SU-DHL-6 (cell line): ENCODE results near the gene CLDN14.

Experiments used
- H2AFZ ChIP-seq: fragments of 200-600 bp; sonication (generic); 2 replicates; pipeline ENCODE4 v1.6.1; 2014; ENCODE audit warnings: low read depth, mild to moderate bottlenecking, moderate library complexity, mixed read lengths, antibody characterized with exemption, low read length; ENCODE audit not compliant: severe bottlenecking
- H3F3A ChIP-seq: fragments of 200-600 bp; shearing (Covaris generic); 2 replicates; pipeline ENCODE4 v1.6.0; 2016; ENCODE audit warnings: antibody characterized with exemption, mild to moderate bottlenecking; ENCODE audit not compliant: insufficient read depth
- H3K27ac ChIP-seq: fragments of 200-600 bp; sonication (generic); 2 replicates; pipeline ENCODE4 v1.5.1; 2016; ENCODE audit warnings: low read depth, mild to moderate bottlenecking, low read length, moderate library complexity, mixed read lengths
- H3K27me3 ChIP-seq: fragments of 200-600 bp; sonication (generic), shearing (Covaris generic); 2 replicates; pipeline ENCODE4 v1.6.0; 2014; ENCODE audit warnings: mild to moderate bottlenecking, low read length
- H3K36me3 ChIP-seq: fragments of 200-600 bp; sonication (generic); 2 replicates; pipeline ENCODE4 v1.6.1; 2014; ENCODE audit warnings: mild to moderate bottlenecking, low read length, mixed read lengths
- H3K4me2 ChIP-seq: fragments of 300-600, 200-600 bp; shearing (Covaris generic), sonication (generic); 2 replicates; pipeline ENCODE4 v1.6.0; 2014; ENCODE audit warnings: low read length, low read depth, mild to moderate bottlenecking; ENCODE audit not compliant: poor library complexity, severe bottlenecking
- H3K4me3 ChIP-seq: fragments of 200-600 bp; sonication (generic); 2 replicates; pipeline ENCODE4 v1.5.1; 2014; ENCODE audit warnings: antibody characterized with exemption, low read length, mild to moderate bottlenecking, mixed read lengths; ENCODE audit not compliant: insufficient read depth, poor library complexity, severe bottlenecking
- H3K79me2 ChIP-seq: fragments of 200-600 bp; sonication (generic); 2 replicates; pipeline ENCODE4 v1.6.1; 2014; ENCODE audit warnings: mild to moderate bottlenecking, low read length, moderate library complexity; ENCODE audit not compliant: insufficient read depth
- H3K9ac ChIP-seq: fragments of 200-600 bp; sonication (generic); 2 replicates; pipeline ENCODE4 v1.7.0; 2014; ENCODE audit warnings: mild to moderate bottlenecking, low read length
- H3K9me2 ChIP-seq: fragments of 200-600 bp; sonication (generic); replicated peaks from 2 replicates; pipeline ENCODE4 v1.6.1; 2014; ENCODE audit warnings: low read length; ENCODE audit not compliant: insufficient read depth
- H3K9me3 ChIP-seq: fragments of 200-600 bp; sonication (generic); 2 replicates; pipeline ENCODE4 v1.6.1; 2014; ENCODE audit warnings: low read length, mixed read lengths; ENCODE audit not compliant: insufficient read depth
- H4K20me1 ChIP-seq: fragments of 200-600 bp; sonication (generic); 2 replicates; pipeline ENCODE4 v1.6.1; 2014; ENCODE audit warnings: low read depth, mild to moderate bottlenecking, antibody characterized with exemption, low read length, moderate library complexity, mixed read lengths
- CTCF ChIP-seq: fragments of 200-600 bp; sonication (generic); IDR thresholded peaks from one replicate; pipeline ENCODE4 v1.5.1; 2017; ENCODE audit warnings: antibody characterized with exemption, mild to moderate bottlenecking, low read length, moderate library complexity; ENCODE audit not compliant: insufficient read depth, poor library complexity, severe bottlenecking
- EZH2phosphoT487 ChIP-seq: fragments of 200-600 bp; sonication (generic), shearing (Covaris generic); conservative IDR thresholded peaks from 2 replicates; pipeline ENCODE4 v1.6.1; 2018; ENCODE audit warnings: mild to moderate bottlenecking, antibody characterized with exemption, low read length, moderate library complexity, mixed read lengths

Gene CLDN14

DNA sequence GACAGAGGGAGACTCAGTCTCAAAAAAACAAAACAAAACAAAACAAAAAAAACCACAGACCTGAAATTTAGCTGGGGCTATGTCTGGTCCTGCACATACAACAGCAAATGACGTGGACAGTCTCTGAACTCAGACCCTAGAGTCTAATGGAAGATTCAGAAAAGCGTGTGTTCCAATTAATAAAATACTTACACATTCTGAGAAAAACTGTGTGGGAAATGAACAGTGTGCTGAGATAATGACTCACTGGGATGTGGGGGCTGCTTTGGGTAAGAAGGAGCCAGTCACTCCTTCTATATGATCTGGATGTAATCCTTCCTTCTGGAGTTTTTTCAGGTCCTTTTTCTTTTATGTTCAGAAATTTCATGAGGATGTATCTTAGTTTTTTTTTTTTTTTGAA, 29.4 kb downstream of the CLDN14 start:
- H3F3A ChIP-seq, result no peaks in the 10 kb centered on the region
- H3K9me3 ChIP-seq, result no peaks in the 10 kb centered on the region
- no peaks in the 10 kb centered on the region for H3K36me3 ChIP-seq
- H3K4me2 ChIP-seq, result no peak overlapping the region
- H2AFZ ChIP-seq, result no peak overlapping the region
- H3K4me3 ChIP-seq, result no peak overlapping the region
- no peaks in the 10 kb centered on the region for H4K20me1 ChIP-seq
- no peak overlapping the region for H3K27ac ChIP-seq
- no peak for TF ChIP-seq CTCF
- TF ChIP-seq EZH2phosphoT487, result no peak
- H3K79me2 ChIP-seq, result no peaks in the 10 kb centered on the region
- no peaks in the 10 kb centered on the region for H3K9me2 ChIP-seq
- H3K27me3 ChIP-seq, result no peaks in the 10 kb centered on the region
- H3K9ac ChIP-seq, result no peak overlapping the region

DNA sequence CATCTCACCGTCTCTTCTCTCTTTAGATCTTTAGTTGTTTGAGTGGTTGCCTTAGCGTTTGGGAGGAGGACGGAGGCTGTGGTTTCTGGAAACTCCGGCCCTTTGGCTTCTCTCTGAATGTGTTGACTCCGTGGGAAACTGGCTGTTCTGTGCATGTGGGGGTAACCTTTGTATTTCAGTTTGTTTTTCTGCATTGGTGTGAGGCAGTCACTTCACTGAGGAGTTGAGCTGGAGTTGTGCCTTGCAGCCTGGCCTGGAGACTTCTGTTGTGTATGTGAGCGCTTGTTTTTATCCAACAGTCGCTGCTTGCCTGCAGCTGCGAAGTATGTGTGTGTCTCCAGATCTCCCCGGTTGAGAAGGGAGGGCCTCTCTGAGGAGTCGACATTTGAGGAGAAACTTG, 33.6 kb downstream of the CLDN14 start:
- Histone ChIP-seq H3F3A (no peaks in the 10 kb centered on the region), H3K36me3 (no peaks in the 10 kb centered on the region), H3K27ac (no peak overlapping the region), H3K9me2 (no peaks in the 10 kb centered on the region), H4K20me1 (no peaks in the 10 kb centered on the region), H3K27me3 (no peaks in the 10 kb centered on the region), H2AFZ (no peak overlapping the region), H3K79me2 (no peaks in the 10 kb centered on the region), H3K4me3 (no peak overlapping the region), H3K9me3 (no peaks in the 10 kb centered on the region), H3K9ac (no peak overlapping the region), H3K4me2 (no peak overlapping the region)
- no peak for TF ChIP-seq CTCF
- no peak for TF ChIP-seq EZH2phosphoT487

DNA sequence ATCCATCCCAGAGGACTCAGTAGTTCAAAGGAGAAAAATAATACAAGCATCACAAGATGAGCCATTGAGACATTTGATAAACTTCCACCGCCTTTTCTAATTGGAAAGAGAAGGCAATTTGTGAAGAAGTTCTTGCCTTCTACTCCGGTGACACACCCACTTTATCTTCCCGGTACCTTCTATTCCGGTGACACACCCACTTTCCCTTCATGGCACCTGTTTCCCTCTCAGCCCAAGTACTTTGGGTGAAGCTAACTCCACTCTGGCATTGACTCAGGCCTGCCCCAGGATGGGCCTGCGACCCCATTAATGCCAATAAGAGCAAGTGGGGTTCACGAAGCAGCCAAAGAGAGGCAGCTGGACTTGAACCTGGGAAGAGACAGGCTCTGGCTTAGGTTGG, 38.2 kb downstream of the CLDN14 start:
- H3K27me3 ChIP-seq, result no peaks in the 10 kb centered on the region
- no peak overlapping the region for H3K27ac ChIP-seq
- H3K79me2 ChIP-seq, result no peaks in the 10 kb centered on the region
- H3F3A ChIP-seq, result no peaks in the 10 kb centered on the region
- H3K36me3 ChIP-seq, result no peaks in the 10 kb centered on the region
- no peak overlapping the region for H3K4me3 ChIP-seq
- H3K9me3 ChIP-seq, result no peaks in the 10 kb centered on the region
- H3K4me2 ChIP-seq, result no peak overlapping the region
- no peak overlapping the region for H2AFZ ChIP-seq
- no peak for TF ChIP-seq CTCF
- H3K9ac ChIP-seq, result no peak overlapping the region
- H3K9me2 ChIP-seq, result no peaks in the 10 kb centered on the region
- H4K20me1 ChIP-seq, result no peaks in the 10 kb centered on the region

DNA sequence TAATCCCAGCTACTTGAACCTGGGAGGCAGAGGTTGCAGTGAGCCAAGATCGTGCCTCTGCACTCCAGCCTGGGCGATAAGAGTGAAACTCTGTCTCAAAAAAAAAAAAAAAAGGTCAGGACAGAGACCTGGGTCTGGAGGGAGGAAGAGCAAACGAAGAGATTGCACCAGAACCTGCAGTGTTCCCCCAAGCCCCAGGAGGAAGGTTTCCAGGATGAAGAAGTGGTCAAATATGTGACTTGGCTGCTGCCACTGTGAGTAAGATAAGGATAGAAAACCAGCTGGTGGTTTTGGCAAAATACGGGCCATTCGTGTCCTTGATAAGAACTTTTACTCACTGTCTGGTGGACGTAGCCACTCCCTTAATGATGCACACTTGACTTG, 42.2 kb downstream of the CLDN14 start:
- H3K4me2 ChIP-seq, result no peak overlapping the region
- no peak overlapping the region for H3K9ac ChIP-seq
- H4K20me1 ChIP-seq, result no peaks in the 10 kb centered on the region
- H2AFZ ChIP-seq, result no peak overlapping the region
- H3K9me3 ChIP-seq, result no peaks in the 10 kb centered on the region
- H3K79me2 ChIP-seq, result no peaks in the 10 kb centered on the region
- H3K27ac ChIP-seq, result no peak overlapping the region
- H3K36me3 ChIP-seq, result no peaks in the 10 kb centered on the region
- H3K4me3 ChIP-seq, result no peak overlapping the region
- TF ChIP-seq CTCF, result no peak
- TF ChIP-seq EZH2phosphoT487, result no peak
- H3K27me3 ChIP-seq, result no peaks in the 10 kb centered on the region
- H3K9me2 ChIP-seq, result no peaks in the 10 kb centered on the region
- H3F3A ChIP-seq, result no peaks in the 10 kb centered on the region
